Inflammatory macrophage treated with lipopolysaccharide for 1 hour (primary cell): ENCODE measurements around the gene CBLN3.

Source experiments
- DNase-seq, 2 donors: peaks; one replicate each; pipeline ENCODE4 v3.0.0-alpha.2; 2020 to 2022

Gene CBLN3

DNA sequence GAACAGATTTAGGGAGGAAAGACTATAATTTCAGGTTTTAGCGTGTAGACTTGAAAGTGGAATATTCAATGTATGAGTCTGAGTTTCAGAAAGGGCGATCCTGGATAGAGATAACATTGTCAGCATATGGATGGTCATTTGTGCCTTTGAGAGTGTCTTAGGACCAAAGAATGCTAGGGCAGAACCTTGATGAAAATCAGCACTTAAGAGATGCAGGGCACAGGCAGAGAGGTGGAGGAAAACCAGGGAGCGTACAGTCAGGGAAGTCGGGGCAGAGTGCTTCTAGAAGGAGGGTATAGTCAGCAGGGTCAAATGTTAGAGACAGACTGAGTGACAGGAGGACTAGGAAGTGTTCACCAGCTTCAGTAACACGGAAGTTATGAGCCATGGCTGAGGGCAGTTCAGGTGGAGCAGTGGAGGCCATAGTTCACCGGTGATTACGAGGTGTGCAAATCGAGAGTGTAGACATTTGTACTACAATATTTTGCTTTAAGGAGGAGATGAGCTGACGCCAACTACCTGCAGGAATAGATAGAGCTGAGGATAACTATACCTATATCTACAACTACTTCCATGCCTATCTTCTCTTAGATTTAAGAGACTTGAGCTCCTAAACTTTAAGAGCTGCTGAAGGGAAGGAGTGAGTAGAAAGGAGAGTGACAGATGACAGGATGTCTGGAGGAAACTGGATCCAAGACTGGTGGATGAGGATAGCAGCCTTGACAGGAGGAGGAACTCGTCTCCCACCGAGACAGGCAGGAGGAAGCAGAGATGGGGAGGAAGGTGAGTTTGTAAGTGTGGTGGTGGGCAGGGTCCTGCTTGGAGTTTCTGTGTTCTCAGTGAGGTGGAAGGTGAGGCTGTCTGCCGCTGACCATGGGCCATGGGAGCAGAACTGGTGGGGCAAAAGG, 6.5 kb downstream of the CBLN3 start:
- DNase-seq: no peak

DNA sequence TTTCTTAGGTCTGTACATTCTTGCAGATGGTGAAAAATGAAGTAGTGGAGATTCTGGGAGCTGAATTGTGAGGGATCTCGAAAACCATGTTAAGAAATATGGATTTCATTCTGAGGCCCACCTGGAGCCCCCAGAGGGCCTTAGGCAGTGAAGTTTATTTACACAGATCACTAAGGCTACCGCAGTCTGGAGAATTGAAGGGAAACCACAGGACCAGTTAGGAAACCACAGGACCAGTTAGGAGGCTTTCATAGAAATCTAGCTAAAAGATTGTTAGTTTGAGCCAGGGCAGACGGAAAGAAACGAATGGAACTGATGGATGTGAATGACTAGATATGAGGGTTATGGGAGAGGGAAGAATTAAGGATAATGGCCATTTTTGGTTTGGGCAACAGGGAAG, 7.2 kb downstream of the CBLN3 start:
- no peak for DNase-seq

DNA sequence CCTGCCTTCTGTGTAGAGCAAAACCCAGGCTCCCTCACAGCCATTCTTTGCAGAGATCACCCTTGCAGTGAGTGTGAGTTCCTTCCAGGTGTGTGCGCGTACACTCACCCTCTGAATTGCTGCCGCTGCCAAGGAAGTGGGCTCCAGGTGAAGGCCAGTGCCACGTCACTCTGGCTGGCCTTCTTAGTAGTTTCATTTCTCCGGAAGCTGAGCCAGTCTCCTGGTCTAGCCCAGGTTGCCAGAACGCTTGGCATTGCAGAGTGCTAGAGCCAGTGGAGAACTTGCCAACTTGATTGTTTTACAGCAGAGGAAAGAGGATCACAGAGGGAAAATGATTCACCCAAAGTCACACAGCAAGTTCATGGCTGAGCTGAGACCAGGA, 11.0 kb downstream of the CBLN3 start:
- DNase-seq: no peak

DNA sequence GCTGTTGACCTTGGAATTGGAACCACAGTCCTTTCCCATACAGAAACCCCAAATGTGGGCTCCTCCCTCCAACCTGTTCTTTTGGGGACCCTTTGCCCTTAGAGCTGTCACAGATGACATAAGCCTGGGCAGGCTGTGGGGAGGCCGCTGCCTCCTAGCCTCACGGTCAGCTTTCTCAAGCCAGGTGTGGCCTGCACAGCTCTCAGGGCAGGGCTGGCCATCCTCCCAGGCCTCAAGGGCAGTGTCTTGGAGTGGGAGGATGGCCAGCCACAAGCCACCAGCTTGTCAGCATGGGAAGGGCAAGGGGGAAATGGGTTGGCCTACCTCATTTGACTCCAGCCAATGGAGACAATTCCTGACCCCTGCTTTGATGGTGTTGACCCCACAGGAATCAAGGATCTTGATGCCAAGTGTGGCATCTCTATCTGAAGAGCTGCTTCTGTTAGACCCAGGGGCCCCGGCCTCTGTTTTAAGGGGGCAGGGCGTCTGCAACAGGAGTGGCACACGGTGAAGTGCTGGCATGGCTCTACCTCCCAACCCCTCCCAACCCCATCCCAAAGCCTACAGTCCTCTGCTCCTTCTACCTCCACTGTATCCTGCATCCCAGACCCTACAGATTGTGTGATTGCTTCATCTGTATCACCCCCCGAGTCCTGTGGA, 11.5 kb downstream of the CBLN3 start:
- no peak for DNase-seq

DNA sequence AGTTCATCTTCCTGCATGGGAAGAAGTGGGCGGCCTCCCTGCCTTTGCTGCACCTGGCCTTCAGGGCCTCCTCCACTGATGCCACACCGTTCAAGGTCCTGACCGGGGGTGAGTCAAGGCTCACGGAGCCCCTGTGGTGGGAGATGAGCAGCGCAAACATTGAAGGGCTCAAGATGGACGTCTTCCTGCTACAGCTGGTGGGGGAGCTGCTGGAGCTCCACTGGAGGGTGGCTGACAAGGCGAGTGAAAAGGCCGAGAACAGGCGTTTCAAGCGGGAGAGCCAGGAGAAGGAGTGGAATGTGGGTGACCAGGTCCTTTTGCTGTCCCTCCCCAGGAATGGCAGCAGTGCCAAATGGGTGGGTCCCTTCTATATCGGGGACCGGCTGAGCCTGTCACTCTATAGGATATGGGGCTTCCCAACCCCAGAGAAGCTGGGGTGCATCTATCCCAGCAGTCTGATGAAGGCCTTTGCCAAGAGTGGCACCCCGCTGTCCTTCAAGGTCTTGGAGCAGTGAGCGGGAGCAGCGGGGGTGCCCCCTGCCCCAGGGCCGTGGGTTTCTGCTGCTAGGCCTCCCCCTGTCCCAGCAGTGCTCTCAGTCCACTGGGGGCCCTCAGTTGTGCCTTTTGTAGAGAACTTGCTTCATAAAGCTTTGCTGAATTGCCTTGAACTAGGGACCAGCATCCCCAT, 12.4 kb downstream of the CBLN3 start:
- DNase-seq: no peak

DNA sequence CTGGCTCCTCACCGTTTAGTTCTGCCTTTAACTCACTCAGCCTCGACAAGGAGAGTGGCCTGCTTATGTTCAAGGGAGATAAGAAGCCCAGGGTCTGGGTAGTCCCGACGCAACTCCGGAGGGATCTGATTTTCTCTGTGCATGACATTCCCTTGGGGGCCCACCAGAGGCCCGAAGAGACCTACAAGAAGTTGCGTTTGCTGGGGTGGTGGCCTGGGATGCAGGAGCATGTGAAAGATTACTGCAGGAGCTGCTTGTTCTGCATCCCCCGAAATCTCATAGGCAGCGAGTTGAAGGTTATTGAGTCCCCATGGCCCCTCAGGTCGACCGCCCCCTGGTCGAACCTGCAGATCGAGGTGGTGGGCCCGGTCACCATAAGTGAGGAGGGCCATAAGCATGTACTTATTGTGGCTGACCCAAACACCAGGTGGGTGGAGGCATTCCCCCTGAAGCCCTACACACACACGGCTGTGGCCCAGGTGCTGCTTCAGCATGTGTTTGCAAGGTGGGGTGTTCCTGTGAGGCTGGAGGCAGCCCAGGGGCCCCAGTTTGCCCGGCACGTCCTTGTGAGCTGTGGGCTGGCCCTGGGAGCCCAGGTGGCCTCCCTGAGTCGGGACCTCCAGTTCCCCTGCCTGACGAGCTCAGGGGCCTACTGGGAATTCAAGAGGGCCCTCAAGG, 13.1 kb downstream of the CBLN3 start:
- DNase-seq: no peak

DNA sequence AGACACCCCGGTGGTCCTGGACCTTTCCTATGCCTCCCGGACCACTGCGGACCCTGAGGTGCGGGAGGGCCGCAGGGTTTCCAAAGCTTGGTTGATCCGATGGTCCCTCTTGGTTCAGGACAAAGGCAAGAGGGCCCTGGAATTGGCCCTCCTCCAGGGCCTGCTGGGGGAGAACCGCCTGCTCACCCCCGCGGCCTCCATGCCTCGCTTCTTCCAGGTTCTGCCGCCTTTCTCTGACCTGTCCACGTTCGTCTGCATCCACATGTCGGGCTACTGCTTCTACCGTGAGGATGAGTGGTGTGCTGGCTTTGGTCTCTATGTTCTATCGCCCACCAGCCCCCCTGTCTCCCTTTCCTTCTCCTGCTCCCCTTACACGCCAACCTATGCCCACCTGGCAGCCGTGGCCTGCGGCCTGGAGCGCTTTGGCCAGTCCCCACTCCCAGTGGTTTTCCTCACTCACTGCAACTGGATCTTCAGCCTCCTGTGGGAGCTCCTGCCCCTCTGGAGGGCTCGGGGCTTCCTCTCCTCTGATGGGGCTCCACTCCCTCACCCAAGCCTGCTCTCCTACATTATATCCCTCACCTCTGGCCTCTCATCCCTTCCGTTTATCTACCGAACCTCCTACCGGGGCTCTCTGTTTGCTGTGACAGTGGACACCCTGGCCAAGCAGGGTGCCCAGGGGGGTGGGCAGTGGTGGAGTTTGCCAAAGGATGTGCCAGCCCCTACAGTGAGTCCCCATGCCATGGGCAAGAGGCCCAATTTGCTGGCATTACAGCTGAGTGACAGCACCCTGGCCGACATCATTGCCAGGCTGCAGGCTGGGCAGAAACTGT, 13.8 kb downstream of the CBLN3 start:
- DNase-seq: no peak

DNA sequence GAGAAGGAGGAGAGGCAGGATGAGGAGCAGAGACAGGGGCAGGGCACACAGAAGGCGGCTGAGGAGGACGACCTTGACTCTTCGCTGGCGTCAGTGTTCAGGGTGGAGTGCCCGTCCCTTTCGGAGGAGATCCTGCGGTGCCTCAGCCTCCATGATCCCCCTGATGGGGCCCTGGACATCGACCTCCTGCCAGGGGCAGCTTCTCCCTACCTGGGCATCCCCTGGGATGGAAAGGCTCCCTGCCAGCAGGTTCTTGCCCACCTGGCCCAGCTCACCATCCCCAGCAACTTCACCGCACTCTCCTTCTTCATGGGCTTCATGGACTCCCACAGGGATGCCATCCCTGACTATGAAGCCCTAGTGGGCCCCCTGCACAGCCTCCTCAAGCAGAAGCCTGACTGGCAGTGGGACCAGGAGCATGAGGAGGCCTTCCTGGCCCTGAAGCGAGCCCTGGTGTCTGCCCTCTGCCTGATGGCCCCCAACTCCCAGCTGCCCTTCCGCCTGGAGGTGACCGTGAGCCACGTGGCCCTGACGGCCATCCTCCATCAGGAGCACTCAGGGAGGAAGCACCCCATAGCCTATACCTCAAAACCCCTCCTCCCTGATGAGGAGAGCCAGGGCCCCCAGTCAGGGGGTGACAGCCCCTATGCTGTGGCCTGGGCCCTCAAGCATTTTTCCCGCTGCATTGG, 14.6 kb downstream of the CBLN3 start:
- no peak for DNase-seq

DNA sequence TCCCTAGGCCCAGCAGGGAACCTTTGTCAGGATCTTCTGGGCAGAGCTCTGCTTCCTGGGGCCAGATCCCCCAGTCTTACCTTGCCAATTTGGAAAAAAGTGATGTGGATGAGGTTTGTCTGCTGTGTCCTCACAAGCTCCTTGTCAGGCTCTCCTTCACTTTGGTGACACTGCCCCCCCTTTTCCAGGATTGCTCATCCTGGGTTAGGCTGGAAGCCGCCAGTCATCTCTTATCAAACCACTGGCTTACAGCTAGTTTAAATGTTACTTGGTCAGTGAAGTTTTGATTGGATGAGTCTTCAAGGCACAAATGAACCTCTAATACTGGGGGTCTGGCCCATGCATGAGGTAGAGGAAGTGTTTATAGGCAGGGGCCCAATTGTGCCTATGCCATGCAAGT, 15.4 kb downstream of the CBLN3 start:
- DNase-seq: no peak

DNA sequence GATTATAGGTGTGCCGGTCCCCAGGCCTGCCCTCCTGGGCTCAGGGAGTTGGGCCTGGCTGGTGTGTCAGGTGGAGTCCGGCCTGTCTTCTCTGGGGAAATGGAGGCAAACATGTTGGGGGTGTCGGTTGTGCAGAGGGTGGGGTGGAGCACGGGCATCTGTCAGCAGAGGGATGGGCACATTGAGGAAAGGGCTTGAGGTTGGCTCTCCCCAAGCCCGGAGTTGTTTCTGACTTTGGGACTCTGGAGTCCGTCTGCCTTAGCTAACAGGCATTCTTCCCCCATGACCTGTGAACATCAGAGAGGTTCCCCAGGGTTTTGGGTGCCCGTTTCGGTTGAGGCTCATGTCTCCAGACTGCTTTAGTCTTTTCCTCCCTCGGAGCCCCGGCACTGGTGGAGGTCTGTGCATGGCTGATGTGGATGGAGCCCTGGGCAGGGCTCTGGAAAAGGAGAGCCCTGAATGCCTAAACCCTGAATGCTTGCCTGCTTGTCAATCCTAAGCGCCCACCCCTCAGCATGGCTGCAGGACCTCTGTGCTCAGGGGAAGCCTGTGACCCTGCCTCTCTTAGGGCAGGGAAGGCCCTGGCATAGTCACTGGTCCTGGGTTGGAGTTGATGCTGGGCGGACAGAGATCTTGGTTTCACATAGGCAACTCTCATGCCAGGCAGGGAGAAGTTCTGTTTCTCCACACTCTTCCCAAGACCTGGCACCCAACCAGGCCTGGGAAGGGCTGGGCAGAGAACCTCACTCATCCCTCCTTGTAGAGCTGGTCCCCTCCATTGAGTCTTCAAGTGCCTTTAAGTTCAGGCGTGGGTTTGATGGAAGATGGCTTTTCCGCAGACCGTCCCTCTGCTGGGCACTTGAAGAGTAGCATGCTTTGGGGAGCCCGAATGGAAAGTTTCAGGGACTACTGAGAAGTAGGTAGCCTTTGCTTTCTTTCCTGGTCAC, 17.8 kb downstream of the CBLN3 start:
- DNase-seq: peak; percentile 33 to 69

DNA sequence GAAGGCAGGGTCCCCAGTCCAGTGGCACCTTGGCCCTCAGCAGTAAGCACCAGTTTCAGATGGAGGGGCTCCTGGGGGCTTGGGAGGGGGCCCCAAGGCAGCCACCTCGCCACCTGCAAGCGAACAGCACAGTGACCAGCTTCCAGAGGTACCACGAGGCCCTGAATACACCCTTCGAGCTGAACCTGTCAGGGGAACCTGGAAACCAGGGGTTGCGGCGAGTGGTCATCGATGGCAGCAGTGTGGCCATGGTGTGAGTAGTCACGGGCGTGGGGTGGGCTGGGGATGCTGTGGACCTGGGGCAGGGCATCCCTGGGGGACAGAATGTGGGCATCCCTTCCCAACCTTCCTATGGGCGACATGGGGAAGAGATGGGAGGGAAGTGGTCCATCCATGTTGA, 19.5 kb downstream of the CBLN3 start:
- DNase-seq: no peak

DNA sequence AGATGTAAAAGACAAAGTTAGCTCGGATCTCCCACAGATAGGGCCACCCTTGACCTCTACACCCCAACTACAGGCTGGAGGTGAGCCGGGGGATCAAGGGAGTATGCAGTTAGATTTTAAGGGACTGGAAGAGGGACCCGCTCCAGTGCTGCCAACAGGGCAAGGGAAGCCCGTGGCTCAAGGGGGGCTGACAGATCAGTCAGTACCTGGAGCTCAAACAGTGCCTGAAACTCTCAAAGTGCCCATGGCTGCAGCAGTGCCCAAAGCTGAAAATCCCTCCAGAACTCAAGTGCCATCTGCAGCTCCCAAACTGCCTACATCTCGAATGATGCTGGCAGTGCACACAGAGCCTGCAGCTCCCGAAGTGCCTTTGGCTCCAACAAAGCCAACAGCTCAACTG, 20.3 kb downstream of the CBLN3 start:
- no peak for DNase-seq

DNA sequence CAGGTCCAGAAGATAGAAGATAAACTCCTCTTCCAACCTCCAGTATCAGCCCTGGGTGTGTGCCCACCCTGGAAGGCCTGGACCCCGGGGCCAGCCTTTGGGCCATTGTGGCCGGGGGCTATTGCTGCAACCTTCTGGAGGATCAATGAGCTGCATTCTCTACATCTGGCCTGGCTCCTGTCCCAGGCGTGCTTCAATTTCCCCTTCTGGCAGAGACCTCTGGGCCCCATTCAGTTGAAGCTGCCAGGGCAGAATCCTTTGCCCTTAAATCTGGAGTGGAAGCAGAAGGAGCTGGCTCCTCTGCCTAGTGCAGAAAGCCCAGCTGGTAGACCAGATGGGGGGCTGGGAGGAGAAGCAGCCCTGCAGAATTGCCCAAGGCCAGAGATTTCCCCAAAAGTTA, 20.7 kb downstream of the CBLN3 start:
- DNase-seq: no peak

DNA sequence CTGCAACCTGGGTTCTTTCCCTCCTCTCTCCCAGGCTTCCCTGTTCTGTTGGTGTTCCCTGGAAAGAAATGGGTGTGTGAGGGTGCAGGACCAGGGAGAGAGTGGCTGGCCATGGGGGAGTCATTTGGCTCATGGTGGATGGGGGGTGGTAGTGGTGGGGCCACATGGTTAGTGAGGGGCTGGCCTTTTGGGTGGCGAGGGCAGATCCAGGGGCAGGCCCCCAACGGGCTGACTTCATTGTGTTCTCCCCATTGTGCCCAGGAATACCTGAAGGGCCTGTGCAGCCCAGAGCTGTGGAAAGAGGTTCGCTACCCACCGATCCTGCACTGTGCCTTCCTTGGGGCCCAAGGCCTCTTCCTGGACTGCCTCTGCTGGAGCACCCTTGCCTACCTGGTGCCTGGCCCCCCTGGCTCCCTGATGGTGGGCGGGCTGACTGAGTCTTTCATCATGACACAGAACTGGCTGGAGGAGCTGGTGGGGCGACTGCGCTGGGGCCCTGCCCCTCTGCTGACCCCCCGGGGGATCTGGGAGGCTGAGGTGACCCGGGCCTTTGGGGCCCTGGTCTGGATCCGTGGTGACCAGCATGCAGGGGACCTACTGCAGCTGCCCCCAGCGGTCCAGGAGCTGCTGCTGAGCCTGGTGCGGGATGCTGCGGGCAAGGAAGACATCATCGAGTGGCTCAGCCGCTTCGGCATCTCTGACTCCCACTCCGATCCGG, 21.7 kb downstream of the CBLN3 start:
- no peak for DNase-seq

DNA sequence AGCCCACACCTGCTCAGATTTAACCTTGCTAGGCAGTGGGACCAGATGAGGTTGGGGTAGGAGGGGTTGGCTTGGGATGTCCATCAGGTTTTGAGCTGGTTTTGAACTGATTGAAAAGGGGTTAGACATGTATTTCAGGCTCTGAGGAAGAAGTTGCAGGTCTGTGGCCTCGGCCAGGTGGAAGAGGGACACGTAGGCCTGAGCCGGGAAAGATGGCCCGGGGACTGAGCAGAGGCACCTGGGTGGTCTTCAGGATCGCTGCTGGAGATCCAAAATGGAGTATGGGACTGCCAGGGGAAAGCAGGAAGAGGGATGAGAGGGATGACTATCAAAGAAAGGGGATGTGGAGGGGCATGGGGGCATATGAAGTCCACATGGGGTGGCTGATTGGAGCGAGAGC, 23.1 kb downstream of the CBLN3 start:
- no peak for DNase-seq

DNA sequence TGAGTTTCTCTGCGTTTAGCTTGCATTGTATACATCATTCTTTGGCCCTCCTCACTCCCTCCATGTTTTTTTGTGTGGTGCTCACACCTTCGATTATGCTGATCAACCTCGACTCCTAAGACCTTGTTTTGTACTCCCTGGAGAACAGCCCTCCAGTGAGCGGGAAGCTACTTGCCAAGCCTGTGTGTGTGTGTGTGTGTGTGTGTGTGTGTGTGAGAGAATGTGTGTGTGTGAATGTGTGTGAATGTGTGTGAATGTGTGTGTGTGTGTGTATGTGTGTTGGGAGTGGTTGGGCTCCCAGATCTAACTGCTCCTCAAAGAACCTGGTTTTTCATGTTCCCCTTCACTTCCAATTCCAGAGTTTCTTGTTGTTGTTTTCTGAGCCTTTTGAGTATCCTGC, 24.7 kb downstream of the CBLN3 start:
- no peak for DNase-seq

DNA sequence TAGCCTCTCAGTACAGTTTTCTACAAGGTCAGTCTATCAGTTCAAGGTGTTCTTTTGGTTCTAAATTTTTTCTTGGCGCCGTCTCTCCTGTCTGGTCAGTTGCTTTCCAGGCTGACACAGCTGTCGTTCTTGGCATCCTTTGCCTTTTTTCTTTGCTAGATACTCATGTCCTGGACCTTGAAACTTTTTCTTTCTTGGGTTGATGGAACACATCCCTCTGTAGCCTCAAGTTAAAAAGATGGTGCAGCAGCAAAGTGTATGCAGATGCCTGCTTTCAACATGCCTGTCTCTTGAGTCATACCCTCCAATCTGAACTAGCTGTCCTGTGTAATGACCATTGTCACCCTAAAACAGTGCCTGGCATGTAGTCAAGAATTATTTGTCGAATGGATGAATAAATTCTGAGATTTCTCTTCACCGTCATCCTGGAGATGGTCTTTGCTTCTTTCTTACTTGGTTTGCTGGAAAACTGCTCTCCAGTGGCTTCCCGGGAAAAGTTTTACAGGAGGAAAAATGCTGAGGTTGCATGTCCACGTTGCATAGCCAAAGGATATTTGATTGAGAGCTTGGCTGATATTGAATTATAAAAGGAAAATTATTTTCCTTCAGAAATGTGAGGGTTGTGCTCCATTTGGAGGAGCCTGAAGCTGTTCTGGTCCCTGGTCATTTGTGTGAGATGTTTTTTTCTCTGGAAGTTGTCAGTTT, 26.0 kb downstream of the CBLN3 start:
- DNase-seq: no peak

DNA sequence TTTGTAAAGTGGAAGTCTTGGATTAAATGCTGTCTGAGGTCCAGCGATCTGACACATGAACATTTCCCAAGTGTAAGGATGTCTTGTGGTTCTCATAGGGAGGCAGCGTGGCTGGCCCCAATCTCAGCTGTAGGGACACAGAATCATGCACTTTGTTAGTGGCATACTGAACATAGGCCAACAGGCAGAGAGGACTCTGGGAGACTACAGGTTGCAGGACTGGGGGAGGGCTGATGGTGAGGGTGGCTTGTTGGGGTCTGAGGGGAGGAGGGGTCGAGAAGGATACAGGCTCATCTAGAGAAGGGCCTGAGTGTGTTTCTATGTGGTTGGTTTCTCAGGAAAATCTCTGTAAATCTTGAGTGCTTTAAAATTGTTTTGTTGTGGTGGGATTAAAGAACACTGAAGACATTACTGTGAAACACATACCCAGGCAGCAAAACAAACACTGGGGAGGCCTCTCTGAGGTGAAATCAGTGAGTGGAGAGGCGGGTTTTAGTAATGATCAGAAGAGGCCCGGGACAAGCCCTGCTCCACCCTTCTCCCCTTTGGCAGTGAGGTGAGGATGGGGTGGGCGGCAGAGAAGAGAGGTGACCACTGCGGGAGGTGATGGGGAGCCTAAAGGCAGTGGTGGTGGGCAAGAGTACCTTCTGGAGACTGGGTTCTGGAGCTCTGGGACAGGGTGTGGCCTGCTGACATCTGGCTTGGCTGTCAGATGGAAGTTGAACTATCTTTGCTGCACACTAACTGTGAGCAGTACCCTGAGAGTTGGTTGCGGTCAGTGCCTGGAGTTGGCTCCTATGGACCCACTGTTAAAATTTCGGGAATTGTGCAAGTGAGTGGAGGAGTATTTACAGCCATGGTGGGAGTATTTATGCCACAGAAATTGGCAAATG, 27.4 kb downstream of the CBLN3 start:
- DNase-seq: no peak
